ENCODE results near the gene C8G.

DNA sequence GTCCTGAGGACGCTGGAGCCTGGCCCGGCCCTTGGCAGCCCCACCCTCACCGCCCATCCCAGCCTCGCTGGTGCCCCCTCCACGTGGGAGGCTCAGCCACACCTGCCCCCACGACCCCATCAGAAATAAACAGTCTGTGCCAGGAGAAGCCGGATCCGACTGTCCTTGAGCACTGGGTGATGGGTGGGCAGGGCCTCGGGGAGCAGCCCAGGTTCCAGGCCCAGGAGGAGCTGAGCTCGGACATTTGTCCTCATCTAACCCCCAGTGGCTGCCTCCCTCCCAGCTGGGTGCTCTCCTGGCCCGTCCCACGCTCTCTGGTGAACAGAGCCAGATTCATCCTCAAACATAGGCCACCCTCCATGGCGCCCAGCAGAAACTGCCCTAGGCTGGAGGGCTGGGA is 27.7 kb downstream of the C8G start:
- TF ChIP-seq, protein P1, sequence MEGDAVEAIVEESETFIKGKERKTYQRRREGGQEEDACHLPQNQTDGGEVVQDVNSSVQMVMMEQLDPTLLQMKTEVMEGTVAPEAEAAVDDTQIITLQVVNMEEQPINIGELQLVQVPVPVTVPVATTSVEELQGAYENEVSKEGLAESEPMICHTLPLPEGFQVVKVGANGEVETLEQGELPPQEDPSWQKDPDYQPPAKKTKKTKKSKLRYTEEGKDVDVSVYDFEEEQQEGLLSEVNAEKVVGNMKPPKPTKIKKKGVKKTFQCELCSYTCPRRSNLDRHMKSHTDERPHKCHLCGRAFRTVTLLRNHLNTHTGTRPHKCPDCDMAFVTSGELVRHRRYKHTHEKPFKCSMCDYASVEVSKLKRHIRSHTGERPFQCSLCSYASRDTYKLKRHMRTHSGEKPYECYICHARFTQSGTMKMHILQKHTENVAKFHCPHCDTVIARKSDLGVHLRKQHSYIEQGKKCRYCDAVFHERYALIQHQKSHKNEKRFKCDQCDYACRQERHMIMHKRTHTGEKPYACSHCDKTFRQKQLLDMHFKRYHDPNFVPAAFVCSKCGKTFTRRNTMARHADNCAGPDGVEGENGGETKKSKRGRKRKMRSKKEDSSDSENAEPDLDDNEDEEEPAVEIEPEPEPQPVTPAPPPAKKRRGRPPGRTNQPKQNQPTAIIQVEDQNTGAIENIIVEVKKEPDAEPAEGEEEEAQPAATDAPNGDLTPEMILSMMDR (IDR thresholded peaks at IDR 0.05; ENCODE audit: poor library complexity, severe bottlenecking), result no peak
- no peak for TF ChIP-seq EZH2 (IDR thresholded peaks at IDR 0.05; ENCODE audit: borderline replicate concordance, insufficient read depth, low read length, poor library complexity, severe bottlenecking)
- no peak for TF ChIP-seq REST (IDR thresholded peaks at IDR 0.05; ENCODE audit: borderline replicate concordance)
- TF ChIP-seq POLR2AphosphoS5 (IDR thresholded peaks at IDR 0.05), result no peak
